ENCODE measurements around the gene PKIG.

The PKIG gene

GRCh38 chr20:44637042-44637441, 54.7 kb downstream of the PKIG start:
- in situ Hi-C loops (cut with MboI; ENCODE audit: low sequenced_read_pairs) = no loop called here

GRCh38 chr20:44637522-44638372, 55.4 kb downstream of the PKIG start:
- in situ Hi-C loops (cut with MboI; ENCODE audit: low sequenced_read_pairs) = no loop called here

GRCh38 chr20:44640522-44640921, 58.1 kb downstream of the PKIG start:
- in situ Hi-C loops (cut with MboI; ENCODE audit: low sequenced_read_pairs) = no loop called here

- in situ Hi-C loops (cut with MboI; ENCODE audit: low sequenced_read_pairs) = no loop called here
Observed at GRCh38 chr20:44641325-44641724, 58.9 kb downstream of the PKIG start.

GRCh38 chr20:44642203-44643153, 60.1 kb downstream of the PKIG start:
- in situ Hi-C loops (cut with MboI; ENCODE audit: low sequenced_read_pairs) = no loop called here

- in situ Hi-C loops (cut with MboI; ENCODE audit: low sequenced_read_pairs) = no loop called here
Observed at GRCh38 chr20:44643154-44643519, 60.8 kb downstream of the PKIG start.

- in situ Hi-C loops (cut with MboI; ENCODE audit: low sequenced_read_pairs) = no loop called here
Observed at GRCh38 chr20:44643596-44644229, 61.3 kb downstream of the PKIG start.

- in situ Hi-C loops (cut with MboI; ENCODE audit: low sequenced_read_pairs) = no loop called here
Observed at GRCh38 chr20:44644230-44644617, 61.8 kb downstream of the PKIG start.

GRCh38 chr20:44644667-44645131, 62.3 kb downstream of the PKIG start:
- in situ Hi-C loops (cut with MboI; ENCODE audit: low sequenced_read_pairs) = no loop called here

- in situ Hi-C loops (cut with MboI; ENCODE audit: low sequenced_read_pairs) = no loop called here
Observed at GRCh38 chr20:44646023-44646640, 63.8 kb downstream of the PKIG start.

- in situ Hi-C loops (cut with MboI; ENCODE audit: low sequenced_read_pairs) = no loop called here
Observed at GRCh38 chr20:44646641-44647274, 64.4 kb downstream of the PKIG start.

- in situ Hi-C loops (cut with MboI; ENCODE audit: low sequenced_read_pairs) = no loop called here
Observed at GRCh38 chr20:44648068-44648467, 65.7 kb downstream of the PKIG start.

- in situ Hi-C loops (cut with MboI; ENCODE audit: low sequenced_read_pairs) = no loop called here
Observed at GRCh38 chr20:44648579-44648978, 66.2 kb downstream of the PKIG start.

- in situ Hi-C loops (cut with MboI; ENCODE audit: low sequenced_read_pairs) = no loop called here
Observed at GRCh38 chr20:44649126-44649525, 66.7 kb downstream of the PKIG start.

GRCh38 chr20:44649976-44650375, 67.6 kb downstream of the PKIG start:
- in situ Hi-C loops (cut with MboI; ENCODE audit: low sequenced_read_pairs) = no loop called here

- in situ Hi-C loops (cut with MboI; ENCODE audit: low sequenced_read_pairs) = no loop called here
Observed at GRCh38 chr20:44650771-44651433, 68.5 kb downstream of the PKIG start.

GRCh38 chr20:44651434-44651683, 69.0 kb downstream of the PKIG start:
- in situ Hi-C loops (cut with MboI; ENCODE audit: low sequenced_read_pairs) = no loop called here

GRCh38 chr20:44651684-44652423, 69.5 kb downstream of the PKIG start, which contains the start of gene ADA:
Gene ADA, minus strand, starts transcription at chr20:44651699. Its CDS starts 92 bp downstream, at chr20:44651607.
- in situ Hi-C loops (cut with MboI; ENCODE audit: low sequenced_read_pairs) = no loop called here

- in situ Hi-C loops (cut with MboI; ENCODE audit: low sequenced_read_pairs) = no loop called here
Observed at GRCh38 chr20:44653546-44653945, 71.2 kb downstream of the PKIG start.

Data from HL-60/S4 treated with retinoic acid at 250 ng/mL for 4 days and 3 days (cell line).